RWPE2 (cell line): ENCODE measurements around the gene NDUFS5.

Experiments
- ATAC-seq: fragments of 200-7000 bp; cut with Tn5 transposase; 3 replicates; pipeline ENCODE4 v1.9.1; 2021; ENCODE audit warnings: low read depth
- DNase-seq: peaks from one replicate; pipeline ENCODE4 v3.0.0-alpha.2; 2020; ENCODE audit warnings: low spot score
- H3K27ac ChIP-seq: fragments of 450-650 bp; 2 replicates; pipeline ENCODE4 v1.5.1; 2017; ENCODE audit warnings: mild to moderate bottlenecking; ENCODE audit not compliant: poor library complexity, severe bottlenecking
- H3K27me3 ChIP-seq: fragments of 250-450 bp; sonication (Bioruptor Pico); 2 replicates; pipeline ENCODE4 v1.5.1; 2021; ENCODE audit warnings: mild to moderate bottlenecking, moderate library complexity; ENCODE audit not compliant: insufficient read depth, poor library complexity, severe bottlenecking
- H3K36me3 ChIP-seq: fragments of 250-450 bp; sonication (Bioruptor Pico); 2 replicates; pipeline ENCODE4 v1.5.1; 2020; ENCODE audit warnings: low read depth, mild to moderate bottlenecking, moderate library complexity
- H3K4me1 ChIP-seq: fragments of 250-450 bp; sonication (Bioruptor Pico); 2 replicates; pipeline ENCODE4 v1.5.1; 2021; ENCODE audit warnings: mild to moderate bottlenecking, moderate library complexity; ENCODE audit not compliant: insufficient read depth, poor library complexity, severe bottlenecking
- H3K4me3 ChIP-seq: fragments of 250-450 bp; sonication (Bioruptor Pico); 2 replicates; pipeline ENCODE4 v1.5.1; 2021; ENCODE audit warnings: mild to moderate bottlenecking, moderate library complexity; ENCODE audit not compliant: severe bottlenecking
- H3K9me3 ChIP-seq: fragments of 250-450 bp; sonication (Bioruptor Pico); 2 replicates; pipeline ENCODE4 v1.5.1; 2021; ENCODE audit warnings: mild to moderate bottlenecking, moderate library complexity; ENCODE audit not compliant: severe bottlenecking
- TF ChIP-seq, protein P1 (sequence below): fragments of 450-650 bp; IDR thresholded peaks from one replicate; pipeline ENCODE4 v1.5.1; 2017; ENCODE audit warnings: mild to moderate bottlenecking, moderate library complexity; ENCODE audit not compliant: poor library complexity, severe bottlenecking

Gene NDUFS5

GRCh38 chr1:39082010-39082799, 56.1 kb downstream of the NDUFS5 start:
- no peaks in the 10 kb centered on the region for H3K4me1 ChIP-seq
- H3K36me3 ChIP-seq, result no peaks in the 10 kb centered on the region
- TF ChIP-seq, protein P1, sequence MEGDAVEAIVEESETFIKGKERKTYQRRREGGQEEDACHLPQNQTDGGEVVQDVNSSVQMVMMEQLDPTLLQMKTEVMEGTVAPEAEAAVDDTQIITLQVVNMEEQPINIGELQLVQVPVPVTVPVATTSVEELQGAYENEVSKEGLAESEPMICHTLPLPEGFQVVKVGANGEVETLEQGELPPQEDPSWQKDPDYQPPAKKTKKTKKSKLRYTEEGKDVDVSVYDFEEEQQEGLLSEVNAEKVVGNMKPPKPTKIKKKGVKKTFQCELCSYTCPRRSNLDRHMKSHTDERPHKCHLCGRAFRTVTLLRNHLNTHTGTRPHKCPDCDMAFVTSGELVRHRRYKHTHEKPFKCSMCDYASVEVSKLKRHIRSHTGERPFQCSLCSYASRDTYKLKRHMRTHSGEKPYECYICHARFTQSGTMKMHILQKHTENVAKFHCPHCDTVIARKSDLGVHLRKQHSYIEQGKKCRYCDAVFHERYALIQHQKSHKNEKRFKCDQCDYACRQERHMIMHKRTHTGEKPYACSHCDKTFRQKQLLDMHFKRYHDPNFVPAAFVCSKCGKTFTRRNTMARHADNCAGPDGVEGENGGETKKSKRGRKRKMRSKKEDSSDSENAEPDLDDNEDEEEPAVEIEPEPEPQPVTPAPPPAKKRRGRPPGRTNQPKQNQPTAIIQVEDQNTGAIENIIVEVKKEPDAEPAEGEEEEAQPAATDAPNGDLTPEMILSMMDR, result no peak
- no peaks in the 10 kb centered on the region for H3K9me3 ChIP-seq
- no peak overlapping the region for H3K27ac ChIP-seq
- peaks cover 13% of the 10 kb centered on the region for H3K27me3 ChIP-seq
- DNase-seq (no peak), ATAC-seq (no peak)
- peak overlapping the region; percentile 32 for H3K4me3 ChIP-seq

DNA sequence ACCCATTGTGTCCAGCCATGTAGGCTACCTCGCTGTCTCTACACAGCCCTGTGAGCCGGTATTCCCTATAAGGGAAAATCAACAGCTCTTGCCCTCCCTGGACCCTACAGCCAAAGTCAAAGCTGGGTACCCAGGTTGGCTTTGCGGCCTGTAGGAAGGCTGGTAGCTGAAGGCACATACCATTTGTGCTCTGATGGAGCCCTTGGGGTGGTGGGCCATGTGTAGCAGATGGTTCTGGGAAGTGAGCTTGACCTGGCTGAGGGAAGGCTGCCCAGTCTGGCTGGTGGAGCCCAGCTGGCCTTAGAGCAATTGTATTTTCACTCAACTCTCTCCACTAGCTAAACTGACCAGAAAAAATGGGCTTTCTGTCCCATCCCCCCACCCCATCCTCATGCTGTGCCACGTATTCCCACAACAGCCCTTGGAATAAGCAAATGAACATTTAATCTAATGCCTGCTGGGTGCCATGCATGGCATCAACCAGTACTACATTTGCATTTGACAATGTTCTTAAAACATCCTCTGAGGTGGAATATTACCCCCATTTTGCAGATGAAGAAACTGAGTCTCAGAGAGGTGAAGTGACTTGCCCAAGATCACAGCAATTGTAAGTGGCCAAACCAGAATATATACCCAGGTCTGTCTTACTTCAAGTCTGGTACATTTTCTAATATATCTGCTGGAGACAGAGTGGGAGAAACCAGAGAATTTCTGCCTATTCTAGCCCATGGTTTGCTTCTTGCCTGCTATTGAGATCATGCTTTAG, 56.8 kb downstream of the NDUFS5 start:
- no peak for ATAC-seq
- no peak overlapping the region for H3K4me3 ChIP-seq
- H3K4me1 ChIP-seq, result no peaks in the 10 kb centered on the region
- TF ChIP-seq, protein P1, result no peak
- H3K27ac ChIP-seq, result no peak overlapping the region
- H3K27me3 ChIP-seq, result peaks cover 13% of the 10 kb centered on the region
- DNase-seq, result no peak
- H3K36me3 ChIP-seq, result no peaks in the 10 kb centered on the region
- no peaks in the 10 kb centered on the region for H3K9me3 ChIP-seq

- H3K4me3 ChIP-seq, result no peak overlapping the region
- H3K9me3 ChIP-seq, result no peaks in the 10 kb centered on the region
- no peaks in the 10 kb centered on the region for H3K36me3 ChIP-seq
- peaks cover 13% of the 10 kb centered on the region for H3K27me3 ChIP-seq
- no peak overlapping the region for H3K27ac ChIP-seq
- no peak for ATAC-seq
- DNase-seq, result no peak
- TF ChIP-seq, protein P1, result no peak
- H3K4me1 ChIP-seq, result no peaks in the 10 kb centered on the region
These were observed 58.0 kb downstream of the NDUFS5 start for GRCh38 chr1:39084191-39084590.
